K562 (cell line): ENCODE measurements around the gene SLC4A1. TPM values are rescaled to one million over a fixed set of nuclear protein-coding genes. Genes with fewer than 3 reads are reported as not detected.
A peak's percentile ranks its signal among the peaks of the same experiment; 100 is the strongest.

Experiments
- ATAC-seq: fragments of 200-7000 bp; cut with Tn5 transposase; 3 replicates; pipeline ENCODE4 v1.9.1; 2020; ENCODE audit warnings: moderate library complexity
- BruUV-seq: library from RNA; stranded (reverse); fragments of 400-500 nt; replicated peaks from 2 replicates; lab custom pipeline; 2021; lab: Mats Ljungman, UMichigan
- CTCF ChIA-PET: fragments of 300-600 bp; formaldehyde crosslinking; extraction: SDS; loops from one replicate; lab custom pipeline; 2021; ENCODE audit warnings: low intra/inter-chr PET ratio; lab: Yijun Ruan, JAX
- POLR2A ChIA-PET: fragments of 300-600, 350-650 bp; sonication (Branson Sonifier 250); formaldehyde crosslinking; extraction: SDS; loops from one replicate; lab custom pipeline; 2021; ENCODE audit warnings: antibody characterized with exemption, inconsistent platforms; lab: Yijun Ruan, JAX
- DNase-seq, 4 experiments: peaks; one replicate each; pipeline versions ENCODE4 v3.0.0 to v3.0.0-alpha.2; 2011 to 2018; ENCODE audit warnings: low spot score in 3 of 4, mixed read lengths in 3 of 4; ENCODE audit errors: extremely low read depth in 1 of 4
- FAIRE-seq: peaks from 2 replicates; lab custom pipeline; 2011; peaks lifted over from hg19 to GRCh38; lab: Jason Lieb, UNC
- H2AFZ ChIP-seq: 2 replicates; pipeline ENCODE4 v1.6.0; 2011; ENCODE audit warnings: low read depth, low read length, control low read depth, inconsistent platforms
- H3K27ac ChIP-seq: fragments of 200-600 bp; 3 replicates; pipeline ENCODE4 v1.8.0; 2011; ENCODE audit warnings: low read depth, mild to moderate bottlenecking, control low read depth, inconsistent platforms, low read length, moderate library complexity, mixed read lengths; ENCODE audit errors: extremely low read depth
- H3K27me3 ChIP-seq, 2 experiments: fragments of 300-600 bp in 1 of 2; 2 replicates in 1 of 2; 3 replicates in 1 of 2; pipeline versions ENCODE4 v1.6.0 to v1.8.0; 2011; ENCODE audit warnings: inconsistent platforms in 2 of 2, low read length in 2 of 2, mild to moderate bottlenecking in 1 of 2, mixed read lengths in 1 of 2, moderate library complexity in 1 of 2; ENCODE audit not compliant: control insufficient read depth in 2 of 2, insufficient read depth in 2 of 2
- H3K36me3 ChIP-seq: fragments of 300-600 bp; 3 replicates; pipeline ENCODE4 v1.8.0; 2011; ENCODE audit warnings: mild to moderate bottlenecking, low read length, inconsistent platforms; ENCODE audit not compliant: control insufficient read depth, insufficient read depth
- H3K4me1 ChIP-seq, 2 experiments: fragments of 200-600 bp in 1 of 2; replicated peaks in 1 of 2; 2 replicates in 1 of 2; 3 replicates in 1 of 2; pipeline versions ENCODE4 v1.5.1 to v1.8.0; 2011; ENCODE audit warnings: inconsistent platforms in 2 of 2, low read length in 2 of 2, mild to moderate bottlenecking in 1 of 2, mixed read lengths in 1 of 2, moderate library complexity in 1 of 2; ENCODE audit not compliant: control insufficient read depth in 2 of 2, insufficient read depth in 2 of 2
- H3K4me2 ChIP-seq: 2 replicates; pipeline ENCODE4 v1.6.1; 2011; ENCODE audit warnings: low read length, control low read depth, inconsistent platforms, mixed read lengths; ENCODE audit not compliant: insufficient read depth
- H3K4me3 ChIP-seq: fragments of 200-600 bp; sonication (generic), shearing (Covaris generic); 2 replicates; pipeline ENCODE4 v1.5.1; 2016; ENCODE audit warnings: control low read depth, inconsistent platforms
- H3K79me2 ChIP-seq: fragments of 200-600 bp; 3 replicates; pipeline ENCODE4 v1.8.0; 2011; ENCODE audit warnings: low read length, inconsistent platforms; ENCODE audit not compliant: control insufficient read depth, insufficient read depth
- H3K9ac ChIP-seq, 2 experiments: 2 replicates each; pipeline versions ENCODE4 v1.6.0 to v1.6.1; 2011; ENCODE audit warnings: low read depth in 2 of 2, low read length in 2 of 2, control low read depth in 1 of 2, inconsistent platforms in 1 of 2, mild to moderate bottlenecking in 1 of 2, mixed read lengths in 1 of 2; ENCODE audit not compliant: insufficient read depth in 1 of 2
- H3K9me1 ChIP-seq: one replicate; pipeline ENCODE4 v1.6.0; 2011; ENCODE audit warnings: inconsistent platforms, mild to moderate bottlenecking, low read length, moderate library complexity; ENCODE audit not compliant: control insufficient read depth, insufficient read depth
- H3K9me3 ChIP-seq: replicated peaks from 2 replicates; pipeline ENCODE4 v1.5.1; 2011; ENCODE audit warnings: low read depth, low read length, inconsistent platforms; ENCODE audit not compliant: control insufficient read depth, insufficient read depth
- H4K20me1 ChIP-seq: replicated peaks from 2 replicates; pipeline ENCODE4 v1.6.1; 2011; ENCODE audit warnings: low read length, inconsistent platforms, mixed read lengths; ENCODE audit not compliant: control insufficient read depth, insufficient read depth
- CREB1 ChIP-seq, 2 experiments: sonication (generic) in 1 of 2; formaldehyde crosslinking in 1 of 2; IDR thresholded peaks; 2 replicates each; pipeline versions ENCODE4 v1.6.1 to v1.8.0; 2012 to 2022; ENCODE audit warnings: inconsistent platforms in 1 of 2, mild to moderate bottlenecking in 1 of 2, missing genetic modification reagents in 1 of 2, moderate library complexity in 1 of 2
- GABPB2 ChIP-seq: fragments of 250-450 bp; sonication (Bioruptor Pico); conservative IDR thresholded peaks from 2 replicates; pipeline ENCODE4 v1.5.1; 2021; ENCODE audit warnings: mild to moderate bottlenecking
- MEF2A ChIP-seq: IDR thresholded peaks from 2 replicates; pipeline ENCODE4 v1.6.1; 2011; ENCODE audit warnings: low read depth, mild to moderate bottlenecking, low read length, moderate library complexity; ENCODE audit not compliant: control insufficient read depth
- NFE2 ChIP-seq: IDR thresholded peaks from 2 replicates; pipeline ENCODE4 v1.6.1; 2014; ENCODE audit warnings: antibody characterized with exemption, low read depth
- NFIC ChIP-seq: fragments of 450-650 bp; IDR thresholded peaks from 2 replicates; pipeline ENCODE4 v1.6.1; 2017; ENCODE audit warnings: mild to moderate bottlenecking, inconsistent platforms
- RBM14 ChIP-seq: fragments of 200-400 bp; formaldehyde crosslinking; IDR thresholded peaks from 2 replicates; pipeline ENCODE4 v1.6.1; 2018; ENCODE audit warnings: low read depth, mild to moderate bottlenecking, low read length, moderate library complexity, borderline replicate concordance; ENCODE audit not compliant: insufficient read depth
- SUPT5H ChIP-seq: fragments of 450-650 bp; IDR thresholded peaks from 2 replicates; pipeline ENCODE4 v1.6.1; 2016
- YY1 ChIP-seq, 3 experiments: IDR thresholded peaks; 2 replicates each; pipeline ENCODE4 v1.6.1; 2011; ENCODE audit warnings: low read length in 2 of 3, mild to moderate bottlenecking in 2 of 3, moderate library complexity in 2 of 3, borderline replicate concordance in 1 of 3, control low read depth in 1 of 3, low read depth in 1 of 3; ENCODE audit not compliant: insufficient read depth in 3 of 3, insufficient replicate concordance in 2 of 3, control insufficient read depth in 1 of 3, insufficient read length in 1 of 3; ENCODE audit errors: extremely low read depth in 1 of 3
- ZC3H8 ChIP-seq: fragments of 450-650 bp; IDR thresholded peaks from 2 replicates; pipeline ENCODE4 v1.6.1; 2017
- ZNF23 ChIP-seq: fragments of 250-450 bp; sonication (Bioruptor Pico); IDR thresholded peaks from 2 replicates; pipeline ENCODE4 v1.4.0; 2020; ENCODE audit warnings: mild to moderate bottlenecking
- ZNF316 ChIP-seq: fragments of 450-650 bp; IDR thresholded peaks from 2 replicates; pipeline ENCODE4 v1.6.1; 2016
- WGBS: fragments of 100-300 bp; shearing (Covaris generic); methylation state at CpG from one replicate; pipeline ENCODE4 v1.1.6; 2016; ENCODE audit warnings: low coverage, mixed read lengths; ENCODE audit not compliant: insufficient coverage; ENCODE audit errors: missing lambda C conversion rate; 5-methylcytosine and 5-hydroxymethylcytosine counted together
- in situ Hi-C: fragments of 300-500 bp; cut with MboI; formaldehyde crosslinking; loops from 4 replicates; pipeline ENCODE4 v1.15.0; 2018; ENCODE audit warnings: inconsistent platforms, mixed read lengths
- intact Hi-C: fragments of 100-400 bp; cut with micrococcal nuclease; formaldehyde crosslinking; loops from 2 replicates; pipeline ENCODE4 v1.14.2; 2022
- polyA plus RNA-seq, 8 experiments: library from polyadenylated mRNA; depleted of rRNA in 4 of 8; stranded (reverse) in 5 of 8; unstranded in 3 of 8; fragments of >200 nt; fragmentation: Nextera tagmentation in 2 of 8; fragmentation: Illumina TruSeq in 1 of 8; extraction: Ambion mirVana in 2 of 8; extraction: Trizol in 1 of 8; gene quantifications; 2 replicates each; pipeline versions ENCODE4 v1.2.1 to v1.2.3, GENCODE V29; 2011 to 2014; ENCODE audit warnings: inconsistent platforms in 1 of 8, missing spikeins in 1 of 8
- total RNA-seq, 7 experiments: library from RNA; depleted of rRNA in 6 of 7; stranded (reverse); fragments of >200 nt in 6 of 7; fragmentation: Illumina TruSeq in 2 of 7; extraction: Trizol in 2 of 7; gene quantifications; 2 replicates each; pipeline versions ENCODE4 v1.2.1 to v1.2.3, GENCODE V29; 2011 to 2021; ENCODE audit warnings: low replicate concordance in 1 of 7
- TF ChIP-seq, protein P1 (sequence below): fragments of 450-650 bp; IDR thresholded peaks from 2 replicates; pipeline ENCODE4 v1.6.1; 2016; ENCODE audit warnings: missing biosample characterization, missing genetic modification characterization

Gene SLC4A1
- total and polyA plus RNA-seq, 9 of the 15 experiments (the other 6 are each of a cell fraction or from before 2014, with no cell fraction given): 0.14 to 1.00 (median 0.53) TPM

DNA sequence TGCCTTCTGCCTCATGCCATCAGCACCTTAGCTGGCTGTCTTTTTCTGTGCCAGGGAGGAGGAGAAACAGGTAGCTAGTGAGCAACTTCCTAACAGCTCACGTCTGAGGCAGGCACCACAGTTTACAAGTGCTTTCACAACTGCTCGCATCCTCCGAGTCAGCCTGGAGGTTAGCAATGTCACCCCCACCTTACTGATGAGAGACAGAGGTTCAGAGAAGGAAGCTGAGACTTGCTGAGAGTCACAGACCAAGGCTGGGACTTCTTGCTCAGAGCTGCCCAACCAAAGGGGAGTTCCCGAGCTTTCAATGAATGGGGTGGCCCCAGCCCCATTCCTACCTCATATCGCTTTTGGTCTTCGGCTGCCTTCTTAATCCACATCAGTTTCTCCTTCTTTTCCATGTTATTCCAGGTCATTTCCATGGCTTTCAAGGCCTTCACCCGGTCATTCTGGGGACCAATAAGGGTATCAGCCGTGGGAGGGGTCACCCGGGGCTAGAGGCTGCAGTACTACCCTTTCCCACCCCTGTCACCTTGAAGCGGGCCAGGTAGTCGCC is 58.1 kb downstream of the SLC4A1 start (continued):
- no peak for TF ChIP-seq YY1 (IDR thresholded peaks at IDR 0.05; ENCODE audit: borderline replicate concordance in 1 of 3, control insufficient read depth in 1 of 3, extremely low read depth in 1 of 3, insufficient read depth in 3 of 3, insufficient read length in 1 of 3, insufficient replicate concordance in 2 of 3, low read depth in 1 of 3, low read length in 2 of 3)
- TF ChIP-seq, protein P1, sequence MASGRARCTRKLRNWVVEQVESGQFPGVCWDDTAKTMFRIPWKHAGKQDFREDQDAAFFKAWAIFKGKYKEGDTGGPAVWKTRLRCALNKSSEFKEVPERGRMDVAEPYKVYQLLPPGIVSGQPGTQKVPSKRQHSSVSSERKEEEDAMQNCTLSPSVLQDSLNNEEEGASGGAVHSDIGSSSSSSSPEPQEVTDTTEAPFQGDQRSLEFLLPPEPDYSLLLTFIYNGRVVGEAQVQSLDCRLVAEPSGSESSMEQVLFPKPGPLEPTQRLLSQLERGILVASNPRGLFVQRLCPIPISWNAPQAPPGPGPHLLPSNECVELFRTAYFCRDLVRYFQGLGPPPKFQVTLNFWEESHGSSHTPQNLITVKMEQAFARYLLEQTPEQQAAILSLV (tag): no peak
- no peak for TF ChIP-seq GABPB2 (CRISPR knock-in tag)
- TF ChIP-seq ZNF23 (CRISPR knock-in tag): no peak
- 0 out of 2 replicates have a peak, but pooled peaks have one; percentile 28 for TF ChIP-seq SUPT5H
- TF ChIP-seq ZNF316: peak; percentile 2; the same call in 1 of the 2 replicates
- no peak for TF ChIP-seq MEF2A

DNA sequence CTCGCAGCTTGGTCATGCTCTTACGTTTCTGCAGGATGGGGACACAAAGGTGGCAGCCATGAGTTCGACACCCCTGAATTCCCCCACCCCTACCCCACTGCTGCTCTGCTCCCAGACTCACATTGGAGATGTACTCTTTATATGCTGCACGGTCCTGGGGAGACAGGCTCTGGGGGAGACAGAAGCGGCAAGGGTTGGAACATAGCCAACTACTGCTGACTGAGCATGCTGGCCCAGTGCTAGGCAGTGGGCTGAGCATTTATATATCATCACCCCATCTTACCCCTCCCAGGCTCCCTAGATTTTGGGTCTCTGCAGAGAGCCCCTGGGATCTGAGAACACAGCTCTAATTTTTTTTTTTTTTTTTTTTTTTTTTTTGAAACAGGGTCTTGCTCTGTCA is 60.2 kb downstream of the SLC4A1 start:
- WGBS: 45% methylated on average over 2 of the region's 5 CpGs
- no peak for TF ChIP-seq CREB1 (IDR thresholded peaks at IDR 0.05)
- no peak for TF ChIP-seq CREB1 (CRISPR knock-in tag; IDR thresholded peaks at IDR 0.05)
- 0 out of 2 replicates have a peak, but pooled peaks have one; percentile 7 for TF ChIP-seq NFE2
- TF ChIP-seq ZC3H8: no peak
- TF ChIP-seq ZNF316: peak; percentile 22
- TF ChIP-seq NFIC: peak; percentile 79
- TF ChIP-seq RBM14: no peak
- TF ChIP-seq, all 486 proteins: peak for 3
- Histone ChIP-seq H3K9ac (no peak overlapping the region), H3K36me3 (peaks cover 54% of the 10 kb centered on the region), H3K79me2 (peaks cover 6% of the 10 kb centered on the region; the same call in 1 of the 3 replicates), H3K27me3 (no peaks in the 10 kb centered on the region), H3K9me1 (peaks cover 4% of the 10 kb centered on the region), H3K4me2 (no peak overlapping the region), H3K4me1 (peaks cover 37 to 57% of the 10 kb centered on the region in 2 experiments), H3K9me3 (no peaks in the 10 kb centered on the region), H2AFZ (no peak overlapping the region), H3K27ac (no peak overlapping the region), H4K20me1 (peaks cover 12% of the 10 kb centered on the region), H3K4me3 (no peak overlapping the region)
- FAIRE-seq (no peak), ATAC-seq (no peak), DNase-seq (no peak)
- intact Hi-C loops: no loop called here
- ChIA-PET POLR2A (interaction anchor here (0.6 to 0.9 kb wide), 4 partner anchors 10 to 126 kb away, joined by 3 read pairs; no protein-coding TSS in a partner anchor), CTCF (no interaction called here)
- BruUV-seq: no TSS peak
- in situ Hi-C loops: no loop called here
